SK-N-SH treated with all-trans-retinoic acid at 6 μM for 48 hours (cell line): ENCODE results near the gene ACADSB.

Experiments used
- ARNTL ChIP-seq: fragments of 450-650 bp; formaldehyde crosslinking; IDR thresholded peaks from 2 replicates; pipeline ENCODE4 v1.5.0; 2020; ENCODE audit warnings: low read depth, mild to moderate bottlenecking, moderate library complexity, borderline replicate concordance
- GLIS3 ChIP-seq: fragments of 250-450 bp; sonication (Bioruptor Pico); IDR thresholded peaks from 2 replicates; pipeline ENCODE4 v1.5.0; 2020; ENCODE audit warnings: mild to moderate bottlenecking, moderate library complexity
- PATZ1 ChIP-seq: fragments of 250-450 bp; sonication (Bioruptor Pico); IDR thresholded peaks from 2 replicates; pipeline ENCODE4 v1.8.0; 2020; ENCODE audit warnings: mild to moderate bottlenecking, moderate library complexity, borderline replicate concordance
- RARB ChIP-seq: fragments of 250-450 bp; sonication (Bioruptor Pico); IDR thresholded peaks from 2 replicates; pipeline ENCODE4 v1.8.0; 2021; ENCODE audit warnings: mild to moderate bottlenecking, moderate library complexity
- TOX ChIP-seq: fragments of 250-450 bp; sonication (Bioruptor Pico); IDR thresholded peaks from 2 replicates; pipeline ENCODE4 v1.8.0; 2021; ENCODE audit warnings: mild to moderate bottlenecking, moderate library complexity, borderline replicate concordance
- ZC3H10 ChIP-seq: fragments of 250-450 bp; sonication (Bioruptor Pico); IDR thresholded peaks from 2 replicates; pipeline ENCODE4 v1.5.1; 2021; ENCODE audit warnings: mild to moderate bottlenecking, moderate library complexity
- ZFP3 ChIP-seq: fragments of 250-450 bp; sonication (Bioruptor Pico); IDR thresholded peaks from 2 replicates; pipeline ENCODE4 v1.5.0; 2020; ENCODE audit warnings: mild to moderate bottlenecking, moderate library complexity
- TF ChIP-seq, protein P1 (sequence below): fragments of 250-450 bp; sonication (Bioruptor Pico); IDR thresholded peaks from 2 replicates; pipeline ENCODE4 v1.5.0; 2020; ENCODE audit warnings: mild to moderate bottlenecking, moderate library complexity
- TF ChIP-seq, protein P2 (sequence below): fragments of 250-450 bp; sonication (Bioruptor Pico); IDR thresholded peaks from 2 replicates; pipeline ENCODE4 v1.5.1; 2020; ENCODE audit warnings: low read depth, mild to moderate bottlenecking, moderate library complexity

DNA sequence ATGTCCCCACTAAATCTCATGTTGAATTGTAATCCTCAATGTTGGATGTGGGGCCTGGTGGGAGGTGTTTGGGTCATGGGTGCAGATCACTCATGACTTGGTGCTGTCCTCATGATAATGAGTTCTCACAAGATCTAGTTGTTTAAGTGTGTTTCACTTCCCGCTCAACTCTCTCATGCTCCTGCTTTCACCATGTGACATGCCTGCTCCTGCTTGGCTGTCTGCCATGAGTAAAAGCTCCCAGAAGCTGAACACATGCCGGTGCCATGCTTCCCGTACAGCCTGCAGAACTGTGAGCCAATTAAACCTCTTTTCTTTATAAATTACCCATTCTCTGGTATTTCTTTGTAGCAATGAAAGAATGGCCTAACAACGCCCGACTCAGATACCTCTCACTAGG is 34.8 kb upstream of the ACADSB start:
- TF ChIP-seq, protein P1, sequence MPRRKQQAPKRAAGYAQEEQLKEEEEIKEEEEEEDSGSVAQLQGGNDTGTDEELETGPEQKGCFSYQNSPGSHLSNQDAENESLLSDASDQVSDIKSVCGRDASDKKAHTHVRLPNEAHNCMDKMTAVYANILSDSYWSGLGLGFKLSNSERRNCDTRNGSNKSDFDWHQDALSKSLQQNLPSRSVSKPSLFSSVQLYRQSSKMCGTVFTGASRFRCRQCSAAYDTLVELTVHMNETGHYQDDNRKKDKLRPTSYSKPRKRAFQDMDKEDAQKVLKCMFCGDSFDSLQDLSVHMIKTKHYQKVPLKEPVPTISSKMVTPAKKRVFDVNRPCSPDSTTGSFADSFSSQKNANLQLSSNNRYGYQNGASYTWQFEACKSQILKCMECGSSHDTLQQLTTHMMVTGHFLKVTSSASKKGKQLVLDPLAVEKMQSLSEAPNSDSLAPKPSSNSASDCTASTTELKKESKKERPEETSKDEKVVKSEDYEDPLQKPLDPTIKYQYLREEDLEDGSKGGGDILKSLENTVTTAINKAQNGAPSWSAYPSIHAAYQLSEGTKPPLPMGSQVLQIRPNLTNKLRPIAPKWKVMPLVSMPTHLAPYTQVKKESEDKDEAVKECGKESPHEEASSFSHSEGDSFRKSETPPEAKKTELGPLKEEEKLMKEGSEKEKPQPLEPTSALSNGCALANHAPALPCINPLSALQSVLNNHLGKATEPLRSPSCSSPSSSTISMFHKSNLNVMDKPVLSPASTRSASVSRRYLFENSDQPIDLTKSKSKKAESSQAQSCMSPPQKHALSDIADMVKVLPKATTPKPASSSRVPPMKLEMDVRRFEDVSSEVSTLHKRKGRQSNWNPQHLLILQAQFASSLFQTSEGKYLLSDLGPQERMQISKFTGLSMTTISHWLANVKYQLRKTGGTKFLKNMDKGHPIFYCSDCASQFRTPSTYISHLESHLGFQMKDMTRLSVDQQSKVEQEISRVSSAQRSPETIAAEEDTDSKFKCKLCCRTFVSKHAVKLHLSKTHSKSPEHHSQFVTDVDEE (CRISPR knock-in tag): no peak
- TF ChIP-seq ARNTL (CRISPR knock-in tag): no peak
- no peak for TF ChIP-seq ZC3H10
- TF ChIP-seq, protein P2, sequence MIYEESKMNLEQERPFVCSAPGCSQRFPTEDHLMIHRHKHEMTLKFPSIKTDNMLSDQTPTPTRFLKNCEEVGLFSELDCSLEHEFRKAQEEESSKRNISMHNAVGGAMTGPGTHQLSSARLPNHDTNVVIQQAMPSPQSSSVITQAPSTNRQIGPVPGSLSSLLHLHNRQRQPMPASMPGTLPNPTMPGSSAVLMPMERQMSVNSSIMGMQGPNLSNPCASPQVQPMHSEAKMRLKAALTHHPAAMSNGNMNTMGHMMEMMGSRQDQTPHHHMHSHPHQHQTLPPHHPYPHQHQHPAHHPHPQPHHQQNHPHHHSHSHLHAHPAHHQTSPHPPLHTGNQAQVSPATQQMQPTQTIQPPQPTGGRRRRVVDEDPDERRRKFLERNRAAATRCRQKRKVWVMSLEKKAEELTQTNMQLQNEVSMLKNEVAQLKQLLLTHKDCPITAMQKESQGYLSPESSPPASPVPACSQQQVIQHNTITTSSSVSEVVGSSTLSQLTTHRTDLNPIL: no peak
- TF ChIP-seq RARB (CRISPR knock-in tag): no peak
- no peak for TF ChIP-seq ZFP3 (CRISPR knock-in tag)
- TF ChIP-seq PATZ1: no peak
- TF ChIP-seq GLIS3 (CRISPR knock-in tag): no peak
- TF ChIP-seq TOX (CRISPR knock-in tag): no peak
